Suprapubic skin (tissue), 4 donors: Measurements from ENCODE around the gene HINFP. TPM values are rescaled to one million over a fixed set of nuclear protein-coding genes. Genes with fewer than 3 reads are reported as not detected.
"Not testable (repeated sequence)": the region's sequence is repeated elsewhere in the genome, so short reads cannot be mapped to it uniquely, and the experiment has no call there.

Experiments used
- DNase-seq, 2 donors: peaks; one replicate each; pipeline ENCODE4 v3.0.0-alpha.2; 2019; ENCODE audit warnings: low spot score in 2 of 2
- H3K27ac ChIP-seq: fragments of 200-600 bp; sonication (generic); one replicate; pipeline ENCODE4 v1.5.1; 2019
- H3K27me3 ChIP-seq: fragments of 200-600 bp; sonication (generic); one replicate; pipeline ENCODE4 v1.5.1; 2019
- H3K36me3 ChIP-seq: fragments of 200-600 bp; sonication (generic); one replicate; pipeline ENCODE4 v1.5.1; 2019
- H3K4me1 ChIP-seq: fragments of 200-600 bp; sonication (generic); one replicate; pipeline ENCODE4 v1.5.1; 2019
- H3K4me3 ChIP-seq: fragments of 200-600 bp; sonication (generic); one replicate; pipeline ENCODE4 v1.5.1; 2019; ENCODE audit warnings: mild to moderate bottlenecking
- H3K9me3 ChIP-seq: fragments of 200-600 bp; sonication (generic); one replicate; pipeline ENCODE4 v1.5.1; 2019
- CTCF ChIP-seq, 2 donors: fragments of 200-600 bp in 1 of 2; fragments of 450-650 bp in 1 of 2; sonication (generic) in 1 of 2; IDR thresholded peaks; one replicate each; pipeline ENCODE4 v1.5.1; 2016 to 2019; ENCODE audit warnings: antibody characterized with exemption in 2 of 2, mild to moderate bottlenecking in 1 of 2, moderate library complexity in 1 of 2
- EP300 ChIP-seq: sonication (generic); formaldehyde crosslinking; IDR thresholded peaks from one replicate; pipeline ENCODE4 v1.6.1; 2017; ENCODE audit warnings: antibody characterized with exemption
- POLR2A ChIP-seq, 2 donors: fragments of 450-650 bp; IDR thresholded peaks; one replicate each; pipeline ENCODE4 v1.6.1; 2017; ENCODE audit warnings: antibody characterized with exemption in 2 of 2, mild to moderate bottlenecking in 2 of 2, moderate library complexity in 2 of 2
- POLR2AphosphoS5 ChIP-seq, 3 donors: sonication (generic); formaldehyde crosslinking; IDR thresholded peaks; one replicate each; pipeline ENCODE4 v1.6.1; 2017; ENCODE audit warnings: antibody characterized with exemption in 3 of 3
- WGBS: methylation state at CpG from one replicate; pipeline ENCODE4 v1.1.5; 2018; 5-methylcytosine and 5-hydroxymethylcytosine counted together
- total RNA-seq, 4 donors: library from RNA; depleted of rRNA; stranded (reverse); fragments of >200 nt; gene quantifications; one replicate each; pipeline ENCODE4 v1.1.0, GENCODE V29; 2016

HINFP gene
- total RNA-seq, 4 donors from 2014 or later = 16.1 to 45.1 (median 26.7) TPM

GRCh38 chr11:119101759-119102423, 19.5 kb upstream of the HINFP start, which contains the start of gene DPAGT1:
Gene DPAGT1, minus strand, starts transcription at chr11:119101853. Its CDS starts 198 bp downstream, at chr11:119101655.
- DNase-seq = peak; percentile 96
- peaks cover 16% of the 10 kb centered on the region for H3K36me3 ChIP-seq
- WGBS = under 1% methylated on average over 32 of the region's 32 CpGs
- H3K9me3 ChIP-seq = no peaks in the 10 kb centered on the region
- TF ChIP-seq POLR2AphosphoS5 (IDR thresholded peaks at IDR 0.05) (peak in 2 of 3 donors; percentile 53 to 87), EP300 (no peak)
- H3K4me1 ChIP-seq = peaks cover 41% of the 10 kb centered on the region
- H3K27ac ChIP-seq = peak within 1 kb of the TSS; percentile 95
- H3K27me3 ChIP-seq = no peaks in the 10 kb centered on the region
- peak within 1 kb of the TSS; percentile 88 for H3K4me3 ChIP-seq

GRCh38 chr11:119103161-119103664, 18.2 kb upstream of the HINFP start:
- not testable (repeated sequence) for H3K9me3 ChIP-seq, H3K36me3 ChIP-seq, H3K27me3 ChIP-seq, DNase-seq
- WGBS = 82% methylated on average over 18 of the region's 18 CpGs
- Histone ChIP-seq H3K4me3 (peak overlapping the region; percentile 88), H3K27ac (peak overlapping the region; percentile 95), H3K4me1 (peaks cover 50% of the 10 kb centered on the region)

GRCh38 chr11:119103793-119104192, 17.6 kb upstream of the HINFP start:
- no peak for DNase-seq
- Histone ChIP-seq H3K4me1 (peaks cover 56% of the 10 kb centered on the region), H3K4me3 (no peak overlapping the region), H3K27me3 (no peaks in the 10 kb centered on the region), H3K27ac (no peak overlapping the region), H3K9me3 (no peaks in the 10 kb centered on the region), H3K36me3 (no peaks in the 10 kb centered on the region)
- WGBS = 50% methylated on average over 4 of the region's 4 CpGs
- TF ChIP-seq CTCF (IDR thresholded peaks at IDR 0.05) (no peak), EP300 (no peak), POLR2A (IDR thresholded peaks at IDR 0.05) (no peak), POLR2AphosphoS5 (IDR thresholded peaks at IDR 0.05) (no peak)

GRCh38 chr11:119106564-119107537, 14.5 kb upstream of the HINFP start, which contains the start of gene C2CD2L:
Gene C2CD2L, plus strand, starts transcription at chr11:119107344. Its CDS starts 398 bp downstream, at chr11:119107742.
- H3K4me3 ChIP-seq = peak within 1 kb of the TSS; percentile 97
- peaks cover 46% of the 10 kb centered on the region for H3K4me1 ChIP-seq
- H3K27me3 ChIP-seq = no peaks in the 10 kb centered on the region
- peak within 1 kb of the TSS; percentile 81 for H3K27ac ChIP-seq
- peak; percentile 93 to 94 for DNase-seq
- under 1% methylated on average over 32 of the region's 49 CpGs for WGBS
- H3K9me3 ChIP-seq = no peaks in the 10 kb centered on the region
- TF ChIP-seq POLR2A (IDR thresholded peaks at IDR 0.05) = no peak
- TF ChIP-seq POLR2AphosphoS5 (IDR thresholded peaks at IDR 0.05) = peak in 1 of 3 donors; percentile 14
- peaks cover 11% of the 10 kb centered on the region for H3K36me3 ChIP-seq

- Histone ChIP-seq H3K36me3 (peaks cover 19% of the 10 kb centered on the region), H3K4me1 (peaks cover 42% of the 10 kb centered on the region), H3K4me3 (peak overlapping the region; percentile 97), H3K9me3 (no peaks in the 10 kb centered on the region), H3K27ac (peak overlapping the region; percentile 81), H3K27me3 (no peaks in the 10 kb centered on the region)
- 0% methylated on average over 2 of the region's 65 CpGs for WGBS
- no peak for DNase-seq
- TF ChIP-seq EP300 (no peak), POLR2A (IDR thresholded peaks at IDR 0.05) (no peak), POLR2AphosphoS5 (IDR thresholded peaks at IDR 0.05) (no peak), CTCF (IDR thresholded peaks at IDR 0.05) (no peak)
Observed at GRCh38 chr11:119107538-119108145, 13.7 kb upstream of the HINFP start.

- peaks cover 26% of the 10 kb centered on the region for H3K36me3 ChIP-seq
- no peaks in the 10 kb centered on the region for H3K9me3 ChIP-seq
- 36% methylated on average over 4 of the region's 8 CpGs for WGBS
- H3K4me1 ChIP-seq = peaks cover 36% of the 10 kb centered on the region
- TF ChIP-seq EP300 (no peak), POLR2A (IDR thresholded peaks at IDR 0.05) (no peak), CTCF (IDR thresholded peaks at IDR 0.05) (no peak)
- peak overlapping the region; percentile 81 for H3K27ac ChIP-seq
- H3K27me3 ChIP-seq = no peaks in the 10 kb centered on the region
- H3K4me3 ChIP-seq = peak overlapping the region; percentile 97
- no peak for DNase-seq
Observed at GRCh38 chr11:119108146-119108856, 13.1 kb upstream of the HINFP start.
